Left lobe of liver (tissue), 2 donors: ENCODE results near the gene FGF9. TPM values are rescaled to one million over a fixed set of nuclear protein-coding genes. Genes with fewer than 3 reads are reported as not detected.

Experiments
- ATAC-seq: fragments of 200-7000 bp; cut with Tn5 transposase; one replicate; pipeline ENCODE4 v1.9.1; 2020; ENCODE audit warnings: mild to moderate bottlenecking, moderate library complexity
- DNase-seq: peaks from one replicate; pipeline ENCODE4 v3.0.0-alpha.2; 2020; ENCODE audit warnings: low spot score
- total RNA-seq: library from RNA; stranded (reverse); gene quantifications from one replicate; pipeline ENCODE4 v1.2.1, GENCODE V29; 2021
- donor health status: DM: no; HTN: no; CAD: no; lungs with moderate emphysema.
- donor health status: DM: no; HTN: yes; CAD: no.

The FGF9 gene
- total RNA-seq, 1 donor from 2014 or later, result not detected

DNA sequence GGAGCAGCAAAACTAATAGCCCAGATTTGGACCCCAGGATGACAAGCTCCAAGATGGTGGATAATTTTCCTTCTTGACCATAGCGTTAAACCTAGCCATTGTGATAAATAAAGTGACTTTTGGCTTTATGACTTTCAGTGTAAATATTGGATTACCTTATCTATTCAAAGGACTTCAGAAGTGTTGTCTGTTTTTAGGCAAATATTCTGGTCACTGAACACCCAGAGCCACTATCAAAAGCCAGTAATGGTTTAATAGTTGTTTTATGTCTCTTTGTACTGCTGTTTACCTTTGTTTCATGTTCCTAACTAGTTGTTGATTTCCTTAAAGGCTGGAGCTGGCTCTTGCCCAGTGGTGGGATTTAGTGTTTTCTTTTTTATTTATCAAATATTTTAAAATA is 81.6 kb downstream of the FGF9 start:
- no peak for ATAC-seq
- no peak for DNase-seq

DNA sequence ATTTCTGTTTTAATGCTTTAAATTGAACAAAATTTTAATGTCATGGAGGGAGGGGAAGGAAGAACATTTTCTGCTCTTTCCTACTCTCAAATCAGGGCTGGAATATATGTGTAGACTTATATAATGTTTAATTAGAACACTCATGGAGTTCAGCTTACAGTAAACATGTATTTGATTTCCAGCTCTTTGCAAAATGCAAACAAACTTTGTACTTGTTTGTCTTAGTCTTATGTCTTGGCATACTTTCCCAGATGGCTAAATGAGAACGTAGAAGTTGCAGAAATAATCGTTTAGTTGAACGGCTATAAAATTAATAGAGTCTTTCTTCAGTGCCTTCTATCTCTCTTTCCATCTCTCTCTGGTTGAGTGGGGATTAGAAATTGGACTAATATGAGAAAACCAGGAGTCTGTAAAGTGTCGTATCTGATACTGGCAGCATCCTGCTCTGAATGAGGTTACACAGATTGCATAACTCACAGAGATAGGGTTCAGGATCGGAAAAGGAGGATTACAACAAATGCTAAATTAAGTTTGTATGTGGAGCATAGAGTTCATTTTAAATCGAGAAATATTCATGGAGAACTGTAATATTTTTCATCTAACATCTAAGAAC is 82.3 kb downstream of the FGF9 start:
- DNase-seq (no peak), ATAC-seq (peak; percentile 80)

Other genes with a start within 250 kb of the FGF9 start
- 18.5 TPM for gene ZDHHC20, start 211.8 kb upstream of the FGF9 start, total RNA-seq
- gene MICU2, start 66.9 kb upstream of the FGF9 start, total RNA-seq, result 13.2 TPM